ENCODE data around the gene TOLLIP. TPM values are rescaled to one million over a fixed set of nuclear protein-coding genes. Genes with fewer than 3 reads are reported as not detected.

The TOLLIP gene
- total and polyA plus RNA-seq, 2 of the 4 experiments (the other 2 are of a cell fraction), result 19.7 to 42.9 TPM

GRCh38 chr11:1233351-1234053 is 75.9 kb downstream of the TOLLIP start:
- POLR2A ChIA-PET (ENCODE audit: unreplicated experiment), result no interaction called here
- Histone ChIP-seq H3K56ac (ENCODE audit: extremely low read depth, insufficient read depth, low read length) (no peak overlapping the region), H3K27me3 (ENCODE audit: control insufficient read depth, insufficient read depth, low read length) (no peaks in the 10 kb centered on the region; the same call in 1 of the 2 replicates), H3K4me2 (ENCODE audit: low read depth, low read length) (no peak overlapping the region), H4K5ac (ENCODE audit: low read depth, low read length) (no peak overlapping the region), H3K27ac (ENCODE audit: insufficient read depth, low read length) (no peak overlapping the region), H3K36me3 (ENCODE audit: control insufficient read depth, insufficient read depth, low read length) (no peaks in the 10 kb centered on the region), H3K18ac (ENCODE audit: low read depth, low read length) (no peak overlapping the region), H3K4ac (ENCODE audit: low read depth, low read length) (no peak overlapping the region), H3K9me1 (ENCODE audit: insufficient read depth, low read length) (no peaks in the 10 kb centered on the region), H2BK5ac (ENCODE audit: low read depth, low read length, poor library complexity, severe bottlenecking) (no peak overlapping the region), H3K14ac (replicated peaks; ENCODE audit: low read depth, low read length) (no peak overlapping the region), H4K20me1 (ENCODE audit: insufficient read depth, low read length) (no peaks in the 10 kb centered on the region; the same call in 1 of the 2 replicates), H3K9ac (ENCODE audit: low read depth, low read length) (no peak overlapping the region), H2AK5ac (ENCODE audit: low read depth, low read length) (no peak overlapping the region), H2BK120ac (ENCODE audit: low read depth, low read length) (no peak overlapping the region), H3K4me3 (ENCODE audit: insufficient read depth, low read depth, low read length) (no peak overlapping the region), H3K4me1 (ENCODE audit: control insufficient read depth, insufficient read depth, low read length) (no peaks in the 10 kb centered on the region), H2AFZ (replicated peaks; ENCODE audit: low read length, poor library complexity) (no peak overlapping the region), H3K23ac (ENCODE audit: low read depth, low read length) (no peak overlapping the region), H3K79me1 (ENCODE audit: low read depth in 1 of 2, low read length in 2 of 2) (no peaks in the 10 kb centered on the region), H3K9me3 (ENCODE audit: control insufficient read depth, insufficient read depth, low read length) (no peaks in the 10 kb centered on the region), H2BK20ac (ENCODE audit: low read depth, low read length) (no peak overlapping the region), H4K91ac (ENCODE audit: insufficient read depth, low read depth, low read length) (no peak overlapping the region), H2AK9ac (replicated peaks; ENCODE audit: low read depth, low read length, poor library complexity) (no peak overlapping the region), H4K8ac (ENCODE audit: low read depth in 2 of 2, low read length in 2 of 2) (no peak overlapping the region), H2BK15ac (ENCODE audit: low read depth, low read length) (no peak overlapping the region)
- in situ Hi-C loops (cut with MboI; ENCODE audit: low sequenced_read_pairs) (no loop called here), intact Hi-C loops (cut with micrococcal nuclease) (no loop called here), dilution Hi-C loops (cut with HindIII; ENCODE audit: low sequenced_read_pairs, unreplicated experiment) (no loop called here)
- CTCF ChIA-PET, result no interaction called here
- DNase-seq (no peak), ATAC-seq (ENCODE audit: low read depth) (no peak)
- TF ChIP-seq BHLHE40 (IDR thresholded peaks at IDR 0.05; ENCODE audit: low read depth, low read length) (no peak), MAZ (IDR thresholded peaks at IDR 0.05; ENCODE audit: borderline replicate concordance, low read depth, low read length) (no peak), FOS (IDR thresholded peaks at IDR 0.05; ENCODE audit: low read depth, low read length) (no peak), POLR2A (IDR thresholded peaks at IDR 0.05; ENCODE audit: low read depth, low read length) (no peak), RFX5 (IDR thresholded peaks at IDR 0.05; ENCODE audit: low read depth, low read length) (no peak), SMC3 (IDR thresholded peaks at IDR 0.05; ENCODE audit: low read depth, low read length) (no peak), RAD21 (IDR thresholded peaks at IDR 0.05; ENCODE audit: low read length) (no peak), MAFK (IDR thresholded peaks at IDR 0.05; ENCODE audit: low read depth, low read length) (no peak), CHD1 (IDR thresholded peaks at IDR 0.05; ENCODE audit: low read depth, low read length) (no peak)
- TF ChIP-seq, protein P1, sequence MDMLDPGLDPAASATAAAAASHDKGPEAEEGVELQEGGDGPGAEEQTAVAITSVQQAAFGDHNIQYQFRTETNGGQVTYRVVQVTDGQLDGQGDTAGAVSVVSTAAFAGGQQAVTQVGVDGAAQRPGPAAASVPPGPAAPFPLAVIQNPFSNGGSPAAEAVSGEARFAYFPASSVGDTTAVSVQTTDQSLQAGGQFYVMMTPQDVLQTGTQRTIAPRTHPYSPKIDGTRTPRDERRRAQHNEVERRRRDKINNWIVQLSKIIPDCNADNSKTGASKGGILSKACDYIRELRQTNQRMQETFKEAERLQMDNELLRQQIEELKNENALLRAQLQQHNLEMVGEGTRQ (IDR thresholded peaks at IDR 0.05; ENCODE audit: low read depth, low read length), result no peak
- no TSS peak for BruUV-seq (replicated peaks)
- 13% methylated on average over 3 of the region's 21 CpGs; no CpG with 5 or more reads in 1 of the 2 experiments for WGBS, 2 experiments (ENCODE audit: extremely low coverage in 2 of 2, insufficient read length in 1 of 2)

Measured in IMR-90 (cell line).